ENCODE measurements around the gene ASIC3. TPM values are rescaled to one million over a fixed set of nuclear protein-coding genes. Genes with fewer than 3 reads are reported as not detected.

The ASIC3 gene
- total and polyA plus RNA-seq, 2 of the 4 experiments (the other 2 are of a cell fraction) = 0.74 TPM; not detected in 1

GRCh38 chr7:151064993-151065392 is 16.7 kb downstream of the ASIC3 start:
- Histone ChIP-seq H3K79me1 (ENCODE audit: low read depth in 1 of 2, low read length in 2 of 2) (peaks cover 24 to 62% of the 10 kb centered on the region in 2 experiments), H3K18ac (ENCODE audit: low read depth, low read length) (no peak overlapping the region), H3K27ac (ENCODE audit: insufficient read depth, low read length) (no peak overlapping the region), H3K9ac (ENCODE audit: low read depth, low read length) (no peak overlapping the region), H4K8ac (ENCODE audit: low read depth in 2 of 2, low read length in 2 of 2) (no peak overlapping the region), H3K4me1 (ENCODE audit: control insufficient read depth, insufficient read depth, low read length) (peaks cover 33% of the 10 kb centered on the region), H4K91ac (ENCODE audit: insufficient read depth, low read depth, low read length) (no peak overlapping the region), H4K5ac (ENCODE audit: low read depth, low read length) (no peak overlapping the region), H3K14ac (replicated peaks; ENCODE audit: low read depth, low read length) (no peak overlapping the region), H2AK5ac (ENCODE audit: low read depth, low read length) (no peak overlapping the region), H2BK5ac (ENCODE audit: low read depth, low read length, poor library complexity, severe bottlenecking) (no peak overlapping the region), H3K9me3 (ENCODE audit: control insufficient read depth, insufficient read depth, low read length) (no peaks in the 10 kb centered on the region), H2BK15ac (ENCODE audit: low read depth, low read length) (no peak overlapping the region), H2AK9ac (replicated peaks; ENCODE audit: low read depth, low read length, poor library complexity) (no peak overlapping the region), H3K4ac (ENCODE audit: low read depth, low read length) (no peak overlapping the region), H2BK120ac (ENCODE audit: low read depth, low read length) (no peak overlapping the region), H3K23ac (ENCODE audit: low read depth, low read length) (no peak overlapping the region), H3K9me1 (ENCODE audit: insufficient read depth, low read length) (peaks cover 8% of the 10 kb centered on the region; the same call in 1 of the 2 replicates), H3K36me3 (ENCODE audit: control insufficient read depth, insufficient read depth, low read length) (peaks cover 50% of the 10 kb centered on the region), H2AFZ (replicated peaks; ENCODE audit: low read length, poor library complexity) (peak overlapping the region; percentile 33), H3K56ac (ENCODE audit: extremely low read depth, insufficient read depth, low read length) (no peak overlapping the region), H3K27me3 (ENCODE audit: control insufficient read depth, insufficient read depth, low read length) (no peaks in the 10 kb centered on the region), H4K20me1 (ENCODE audit: insufficient read depth, low read length) (peaks cover 32% of the 10 kb centered on the region), H3K4me2 (ENCODE audit: low read depth, low read length) (no peak overlapping the region), H3K4me3 (ENCODE audit: insufficient read depth, low read depth, low read length) (no peak overlapping the region), H2BK20ac (ENCODE audit: low read depth, low read length) (no peak overlapping the region)
- CTCF ChIA-PET = no interaction called here
- WGBS, 2 experiments (ENCODE audit: extremely low coverage in 2 of 2, insufficient read length in 1 of 2) = 100% methylated on average over 1 of the region's 6 CpGs; no CpG with 5 or more reads in 1 of the 2 experiments
- dilution Hi-C loops (cut with HindIII; ENCODE audit: low sequenced_read_pairs, unreplicated experiment) = no loop called here
- POLR2A ChIA-PET (ENCODE audit: unreplicated experiment) = no interaction called here
- TF ChIP-seq RAD21 (IDR thresholded peaks at IDR 0.05; ENCODE audit: low read length) (no peak), CEBPB (IDR thresholded peaks at IDR 0.05; ENCODE audit: low read depth, low read length) (no peak), BHLHE40 (IDR thresholded peaks at IDR 0.05; ENCODE audit: low read depth, low read length) (no peak), MAZ (IDR thresholded peaks at IDR 0.05; ENCODE audit: borderline replicate concordance, low read depth, low read length) (no peak), MAFK (IDR thresholded peaks at IDR 0.05; ENCODE audit: low read depth, low read length) (no peak), POLR2A (IDR thresholded peaks at IDR 0.05; ENCODE audit: low read depth, low read length) (no peak), FOS (IDR thresholded peaks at IDR 0.05; ENCODE audit: low read depth, low read length) (no peak), NFE2L2 (IDR thresholded peaks at IDR 0.05; ENCODE audit: low read depth, low read length) (no peak), RCOR1 (IDR thresholded peaks at IDR 0.05; ENCODE audit: insufficient replicate concordance, low read length) (no peak), ELK1 (IDR thresholded peaks at IDR 0.05; ENCODE audit: borderline replicate concordance, low read depth, low read length) (no peak), MXI1 (IDR thresholded peaks at IDR 0.05; ENCODE audit: borderline replicate concordance, low read depth, low read length) (no peak), RFX5 (IDR thresholded peaks at IDR 0.05; ENCODE audit: low read depth, low read length) (no peak)
- in situ Hi-C loops (cut with MboI; ENCODE audit: low sequenced_read_pairs) = no loop called here
- DNase-seq = no peak
- intact Hi-C loops (cut with micrococcal nuclease) = no loop called here
- no peak for ATAC-seq (ENCODE audit: low read depth)
- BruUV-seq (replicated peaks) = no TSS peak

Measured in IMR-90 (cell line).